Liver (tissue), 9 donors: ENCODE data around the gene SEMA4C. TPM values are rescaled to one million over a fixed set of nuclear protein-coding genes. Genes with fewer than 3 reads are reported as not detected.

Experiments
- DNase-seq: peaks from one replicate; pipeline ENCODE4 v3.0.0-alpha.2; 2017; ENCODE audit warnings: low spot score
- H3K27ac ChIP-seq, 2 donors: one replicate each; pipeline ENCODE4 v1.7.0; 2013; ENCODE audit warnings: inconsistent platforms in 2 of 2, low read length in 2 of 2, control low read depth in 1 of 2, low read depth in 1 of 2, mild to moderate bottlenecking in 1 of 2
- H3K27me3 ChIP-seq, 4 donors: one replicate each; pipeline versions ENCODE4 v1.6.1 to v1.7.0; 2013; ENCODE audit warnings: low read length in 3 of 4, inconsistent platforms in 1 of 4, mild to moderate bottlenecking in 1 of 4, moderate library complexity in 1 of 4; ENCODE audit not compliant: control insufficient read depth in 4 of 4, insufficient read depth in 4 of 4
- H3K36me3 ChIP-seq, 4 donors: one replicate each; pipeline versions ENCODE4 v1.6.1 to v1.7.0; 2013; ENCODE audit warnings: low read length in 3 of 4, mild to moderate bottlenecking in 3 of 4, low read depth in 1 of 4, moderate library complexity in 1 of 4; ENCODE audit not compliant: control insufficient read depth in 4 of 4, insufficient read depth in 3 of 4
- H3K4me1 ChIP-seq, 4 donors: one replicate each; pipeline versions ENCODE4 v1.6.1 to v1.7.0; 2013; ENCODE audit warnings: low read length in 3 of 4, mild to moderate bottlenecking in 3 of 4, moderate library complexity in 1 of 4; ENCODE audit not compliant: control insufficient read depth in 4 of 4, insufficient read depth in 4 of 4
- H3K4me3 ChIP-seq, 3 donors: one replicate each; pipeline versions ENCODE4 v1.6.1 to v1.7.0; 2013; ENCODE audit warnings: low read length in 3 of 3, control low read depth in 1 of 3, low read depth in 1 of 3, mild to moderate bottlenecking in 1 of 3
- H3K9ac ChIP-seq, 2 donors: one replicate each; pipeline ENCODE4 v1.7.0; 2013; ENCODE audit warnings: low read length in 2 of 2, mild to moderate bottlenecking in 2 of 2, moderate library complexity in 2 of 2, control low read depth in 1 of 2, low read depth in 1 of 2
- H3K9me3 ChIP-seq, 4 donors: one replicate each; pipeline versions ENCODE4 v1.6.1 to v1.7.0; 2013; ENCODE audit warnings: low read length in 3 of 4; ENCODE audit not compliant: control insufficient read depth in 4 of 4
- FOXA1 ChIP-seq: IDR thresholded peaks from 2 replicates; pipeline ENCODE4 v1.6.1; 2016; ENCODE audit warnings: antibody characterized with exemption
- FOXA2 ChIP-seq: IDR thresholded peaks from 2 replicates; pipeline ENCODE4 v1.6.1; 2016; ENCODE audit warnings: antibody characterized with exemption
- GABPA ChIP-seq, 2 donors: IDR thresholded peaks in 1 of 2; conservative IDR thresholded peaks in 1 of 2; 2 replicates each; pipeline ENCODE4 v1.6.1; 2016; ENCODE audit warnings: antibody characterized with exemption in 2 of 2, mild to moderate bottlenecking in 1 of 2, moderate library complexity in 1 of 2
- HNF4A ChIP-seq, 2 donors: conservative IDR thresholded peaks; 2 replicates each; pipeline ENCODE4 v1.6.1; 2016; ENCODE audit warnings: antibody characterized with exemption in 2 of 2, mild to moderate bottlenecking in 2 of 2
- NR2F2 ChIP-seq: IDR thresholded peaks from 2 replicates; pipeline ENCODE4 v1.6.1; 2016; ENCODE audit warnings: antibody characterized with exemption
- REST ChIP-seq: IDR thresholded peaks from 2 replicates; pipeline ENCODE4 v1.6.1; 2016; ENCODE audit warnings: antibody characterized with exemption, mild to moderate bottlenecking
- RXRA ChIP-seq, 2 donors: IDR thresholded peaks; 2 replicates each; pipeline ENCODE4 v1.6.1; 2017 to 2018; ENCODE audit warnings: antibody characterized with exemption in 2 of 2, mild to moderate bottlenecking in 1 of 2
- SP1 ChIP-seq: IDR thresholded peaks from 2 replicates; pipeline ENCODE4 v1.6.1; 2018; ENCODE audit warnings: antibody characterized with exemption, mild to moderate bottlenecking
- YY1 ChIP-seq: IDR thresholded peaks from 2 replicates; pipeline ENCODE4 v1.6.1; 2016; ENCODE audit warnings: antibody characterized with exemption, mild to moderate bottlenecking
- WGBS: extraction: QIAGEN DNeasy Blood & Tissue Kit; methylation state at CpG from one replicate; pipeline ENCODE4 v1.1.7; 2013; 5-methylcytosine and 5-hydroxymethylcytosine counted together
- polyA plus RNA-seq, 2 donors: library from polyadenylated mRNA; stranded (reverse) in 1 of 2; unstranded in 1 of 2; fragments of 200-250 nt in 1 of 2; fragments of >200 nt in 1 of 2; fragmentation: Nextera tagmentation in 1 of 2; extraction: Ambion mirVana in 1 of 2; gene quantifications; one replicate each; pipeline versions ENCODE4 v1.2.1 to v1.2.3, GENCODE V29; 2013 to 2015
- total RNA-seq, 2 donors: library from RNA; depleted of rRNA; stranded (reverse); fragments of >200 nt; gene quantifications; one replicate each; pipeline ENCODE4 v1.2.3, GENCODE V29; 2014
- donor health status: healthy.
- donor health status: healthy.
- donor health status: healthy.
- donor health status: healthy.
- donor health status: healthy.

Gene SEMA4C
- total and polyA plus RNA-seq, 4 donors: 3.7 to 23.2 (median 13.2) TPM

GRCh38 chr2:96885432-96886347, 15.8 kb upstream of the SEMA4C start:
- Histone ChIP-seq H3K27me3 (no peaks in the 10 kb centered on the region), H3K27ac (peak overlapping the region in 1 of 2 donors; percentile 37), H3K9ac (no peak overlapping the region), H3K36me3 (no peaks in the 10 kb centered on the region), H3K4me3 (no peak overlapping the region), H3K9me3 (no peaks in the 10 kb centered on the region), H3K4me1 (peaks cover 0 to 13% (median 0%) of the 10 kb centered on the region in 4 donors)
- TF ChIP-seq FOXA1: no peak
- TF ChIP-seq NR2F2: no peak
- TF ChIP-seq FOXA2: no peak
- no peak for TF ChIP-seq GABPA (IDR thresholded peaks at IDR 0.05 in 1 of 2, conservative IDR thresholded peaks at IDR 0.05 in 1 of 2)
- TF ChIP-seq SP1: no peak
- TF ChIP-seq HNF4A (conservative IDR thresholded peaks at IDR 0.05): no peak
- TF ChIP-seq RXRA (IDR thresholded peaks at IDR 0.05): no peak
- DNase-seq: no peak
- WGBS: 89% methylated on average over 23 of the region's 23 CpGs

- Histone ChIP-seq H3K4me3 (no peak overlapping the region), H3K9ac (no peak overlapping the region), H3K36me3 (no peaks in the 10 kb centered on the region), H3K27me3 (no peaks in the 10 kb centered on the region), H3K9me3 (no peaks in the 10 kb centered on the region), H3K27ac (no peak overlapping the region), H3K4me1 (peaks cover 0 to 12% (median 0%) of the 10 kb centered on the region in 4 donors)
- WGBS: 85% methylated on average over 19 of the region's 19 CpGs
- no peak for TF ChIP-seq HNF4A (conservative IDR thresholded peaks at IDR 0.05)
- no peak for TF ChIP-seq REST
- TF ChIP-seq NR2F2: peak; percentile 92
- no peak for DNase-seq
These were observed 14.6 kb upstream of the SEMA4C start for GRCh38 chr2:96884299-96885094.

- Histone ChIP-seq H3K36me3 (no peaks in the 10 kb centered on the region), H3K9ac (no peak overlapping the region), H3K9me3 (no peaks in the 10 kb centered on the region), H3K27ac (no peak overlapping the region), H3K27me3 (no peaks in the 10 kb centered on the region), H3K4me1 (peaks cover 0 to 12% (median 0%) of the 10 kb centered on the region in 4 donors), H3K4me3 (no peak overlapping the region)
- WGBS: 85% methylated on average over 9 of the region's 9 CpGs
- DNase-seq: no peak
- peak; percentile 65 for TF ChIP-seq NR2F2
- TF ChIP-seq YY1: no peak
These were observed 13.4 kb upstream of the SEMA4C start for GRCh38 chr2:96883306-96883705.
